LHCN-M2 (cell line): ENCODE measurements around the gene MAP1S. TPM values are rescaled to one million over a fixed set of nuclear protein-coding genes. Genes with fewer than 3 reads are reported as not detected.

Source experiments
- DNase-seq: peaks from one replicate; pipeline ENCODE4 v3.0.0-alpha.2; 2012; ENCODE audit warnings: low read depth
- total RNA-seq: library from RNA; depleted of rRNA; stranded (reverse); fragments of >200 nt; gene quantifications from 2 replicates; pipeline ENCODE4 v1.2.3, GENCODE V29; 2014

MAP1S gene
- total RNA-seq, 1 experiment from 2014 or later, result 16.6 TPM

GRCh38 chr19:17735410-17735809 lies 16.1 kb downstream of the MAP1S start:
- no peak for DNase-seq

DNA sequence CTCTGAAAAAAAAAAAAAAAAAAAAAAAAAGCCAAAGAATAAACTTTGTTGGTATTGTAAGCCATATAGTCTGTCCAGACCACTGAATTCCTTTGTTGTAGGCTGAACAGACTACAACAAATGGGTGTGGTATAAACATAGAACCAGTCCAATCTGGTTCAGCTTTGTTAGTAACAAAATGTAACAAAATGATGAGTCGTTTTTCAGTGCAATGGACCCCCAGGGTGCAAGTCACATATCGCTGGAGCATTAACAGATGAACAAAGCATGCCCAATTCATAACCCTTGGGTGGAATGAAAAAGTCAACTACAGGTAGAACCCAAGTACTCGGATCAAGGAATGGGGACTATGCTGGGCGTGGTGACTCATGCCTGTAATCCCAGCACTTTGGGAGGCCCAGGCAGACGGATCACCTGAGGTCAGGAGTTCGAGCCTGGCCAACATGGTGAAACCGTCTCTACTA lies 18.4 kb downstream of the MAP1S start:
- DNase-seq, result no peak

DNA sequence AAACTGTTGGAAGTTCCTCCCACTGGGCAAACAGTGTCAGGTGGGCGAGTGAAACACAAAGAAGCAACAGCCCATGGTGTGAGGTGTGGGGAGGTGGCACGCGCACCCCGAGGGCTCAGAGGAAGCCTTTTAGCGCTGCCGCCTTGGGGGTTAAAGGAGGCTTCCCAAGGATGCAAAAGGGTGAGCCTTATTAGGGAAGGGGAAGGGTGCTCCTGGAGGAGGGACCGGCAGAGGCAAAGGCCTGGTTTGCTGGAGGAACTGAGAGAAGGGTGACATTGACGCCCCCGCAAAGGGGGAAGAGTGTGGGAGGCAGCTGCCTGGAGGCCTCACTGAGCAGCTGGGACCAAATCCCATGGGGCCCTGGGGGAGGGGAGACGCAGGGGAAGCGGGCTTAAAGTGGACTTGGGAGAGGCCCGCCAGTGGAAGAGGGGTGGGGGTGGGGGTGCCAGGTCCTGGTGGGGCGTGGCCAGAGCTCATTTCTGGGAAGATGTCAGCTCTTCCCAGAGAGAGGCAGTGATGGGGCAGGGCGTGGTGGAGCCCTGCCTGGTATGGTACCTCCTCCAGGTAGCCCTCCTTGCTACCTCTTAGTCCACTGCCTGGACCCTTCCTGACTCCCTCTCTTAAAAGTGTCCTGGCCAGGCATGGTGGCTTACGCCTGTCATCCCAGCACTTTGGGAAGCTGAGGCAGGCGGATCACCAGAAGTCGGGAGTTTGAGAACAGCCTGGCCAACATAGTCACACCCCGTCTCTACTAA lies 20.0 kb downstream of the MAP1S start:
- peak; percentile 19 for DNase-seq

- no peak for DNase-seq
Observed at GRCh38 chr19:17741456-17741855, 22.2 kb downstream of the MAP1S start.

DNA sequence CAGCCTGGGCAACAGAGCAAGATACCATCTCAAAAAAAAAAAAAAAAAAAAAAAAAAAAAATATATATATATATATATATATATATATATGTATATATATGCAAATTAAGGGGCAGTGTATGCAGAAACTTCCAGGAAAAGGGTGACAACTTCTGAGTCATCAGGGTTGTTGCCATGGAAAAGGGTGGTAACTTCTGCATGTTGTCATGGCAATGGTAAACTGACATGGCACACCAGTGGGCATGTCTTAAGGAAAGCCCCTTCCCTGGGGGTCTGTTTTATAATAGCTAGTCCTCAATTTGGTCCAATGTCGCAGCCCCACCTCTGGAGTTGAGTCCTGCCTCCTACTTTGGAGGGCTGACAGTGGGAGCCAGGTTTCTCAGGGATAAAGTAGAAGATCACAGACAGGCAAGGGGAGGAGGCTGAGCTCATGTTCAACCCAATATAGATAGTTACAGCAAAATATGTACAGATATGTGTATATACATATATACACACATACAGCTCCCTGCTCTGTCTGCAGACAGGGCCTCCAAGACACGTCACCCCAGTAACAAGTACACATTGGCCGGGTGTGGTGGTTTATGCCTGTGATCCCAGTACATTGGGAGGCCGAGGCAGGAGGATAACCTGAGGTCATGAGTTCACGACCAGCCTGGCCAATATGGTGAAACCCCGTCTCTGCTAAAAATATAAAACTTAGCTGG lies 24.7 kb downstream of the MAP1S start:
- peak; percentile 38 for DNase-seq

DNA sequence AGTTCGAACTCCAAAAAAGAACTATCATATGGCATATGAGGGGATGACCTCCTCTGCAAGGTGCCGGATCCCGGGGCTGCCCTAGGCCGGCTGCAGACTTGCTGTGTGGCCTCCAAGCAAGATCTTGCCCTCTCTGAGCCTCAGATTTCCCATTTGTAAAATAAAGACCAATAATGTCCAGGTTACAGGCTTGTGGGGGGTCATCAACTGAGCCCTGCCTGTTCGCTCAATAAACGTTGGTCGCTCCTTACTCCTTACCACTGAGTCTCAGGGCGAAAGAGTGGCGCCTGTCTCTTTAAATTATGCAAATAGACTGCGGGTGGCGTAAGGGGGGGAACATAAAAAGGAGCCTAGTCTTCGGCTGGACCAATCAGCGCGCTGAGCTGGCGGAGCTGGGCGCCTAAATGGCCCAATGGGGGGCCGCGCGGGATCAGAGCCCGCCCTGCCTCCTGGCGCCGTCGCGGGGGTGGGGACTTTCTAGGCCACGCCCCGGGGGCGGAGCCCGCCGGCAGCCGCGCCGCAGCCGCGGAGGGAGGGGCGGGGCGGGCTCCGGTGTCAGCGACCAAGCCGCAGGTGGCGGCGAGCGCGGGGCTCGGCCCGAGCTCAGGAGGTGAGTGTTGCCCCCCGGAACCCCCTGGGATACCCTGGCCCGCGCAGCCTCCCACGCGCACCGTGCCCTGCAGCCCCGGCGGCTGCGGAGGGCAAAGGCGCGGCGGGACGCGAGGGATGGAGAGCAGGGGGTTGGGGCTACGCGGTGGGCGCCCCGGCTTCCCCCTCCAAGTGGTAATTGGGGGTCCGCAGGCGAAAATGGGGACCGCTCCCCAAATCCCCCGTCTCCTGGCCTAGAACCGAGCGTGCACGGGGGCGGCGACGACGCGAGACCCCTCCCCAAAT lies 28.2 kb downstream of the MAP1S start:
- peak; percentile 70 for DNase-seq

DNA sequence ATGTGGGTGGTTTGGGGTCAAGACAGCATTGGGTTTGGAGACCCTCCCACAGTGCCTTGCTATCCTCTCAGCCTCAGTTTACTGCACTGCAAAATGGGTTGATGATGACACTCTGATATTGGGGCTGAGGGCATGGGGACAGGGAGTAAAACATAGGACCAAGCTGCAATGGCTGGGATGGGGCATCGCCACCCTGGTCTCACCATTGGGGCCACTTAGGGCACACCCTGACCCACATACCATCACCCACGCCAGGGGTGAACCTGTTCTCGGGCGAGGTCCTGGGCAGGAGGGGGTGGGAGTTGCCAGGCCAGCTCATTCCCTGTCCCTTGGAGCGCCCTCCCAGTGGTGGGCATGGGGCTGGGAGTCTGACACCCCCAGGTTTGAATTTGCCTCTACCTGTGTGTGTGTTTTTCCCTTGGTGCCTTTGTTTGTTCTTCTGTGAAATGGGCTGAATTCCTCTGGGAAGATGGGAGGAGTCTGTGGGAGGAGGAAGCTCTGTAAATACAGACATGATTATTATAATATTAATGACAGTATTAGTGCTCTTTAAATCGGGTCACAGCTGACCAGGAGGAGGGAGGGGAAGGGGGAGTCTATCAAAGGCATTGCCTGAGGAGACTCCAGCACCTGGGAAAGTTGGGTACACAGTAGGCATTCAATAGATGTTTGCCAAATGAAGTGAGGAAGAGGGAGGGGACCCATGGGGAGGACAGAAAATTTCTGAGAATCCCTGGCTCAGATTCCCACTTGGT lies 29.8 kb downstream of the MAP1S start:
- no peak for DNase-seq

DNA sequence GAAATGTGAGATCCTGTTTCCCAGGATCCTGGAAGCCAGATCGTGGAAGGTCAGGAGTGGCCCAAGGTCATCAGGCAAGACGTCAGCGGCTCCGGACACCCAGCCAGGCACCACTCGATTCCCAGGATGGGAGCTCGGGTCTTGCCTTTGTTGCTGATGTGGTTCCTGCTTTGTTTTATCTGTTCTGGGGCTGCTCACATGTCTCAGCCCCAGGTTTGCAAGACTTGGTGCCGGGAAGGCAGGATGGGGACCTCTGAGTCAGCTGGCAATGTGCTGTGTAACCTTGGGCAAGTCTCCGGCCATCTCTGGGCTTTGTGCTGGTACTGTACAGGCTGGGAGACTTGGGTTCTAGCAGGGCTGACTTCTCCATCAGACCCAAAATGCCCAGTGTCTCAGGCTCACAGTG lies 30.6 kb downstream of the MAP1S start:
- DNase-seq, result no peak

- no peak for DNase-seq
Observed at GRCh38 chr19:17751103-17751911, 32.0 kb downstream of the MAP1S start, which contains the start of gene FCHO1. Gene FCHO1 (plus strand): TSS chr19:17751477. CDS start chr19:17755165, 3,688 bp downstream.

GRCh38 chr19:17751912-17752273 lies 32.6 kb downstream of the MAP1S start:
- no peak for DNase-seq

DNA sequence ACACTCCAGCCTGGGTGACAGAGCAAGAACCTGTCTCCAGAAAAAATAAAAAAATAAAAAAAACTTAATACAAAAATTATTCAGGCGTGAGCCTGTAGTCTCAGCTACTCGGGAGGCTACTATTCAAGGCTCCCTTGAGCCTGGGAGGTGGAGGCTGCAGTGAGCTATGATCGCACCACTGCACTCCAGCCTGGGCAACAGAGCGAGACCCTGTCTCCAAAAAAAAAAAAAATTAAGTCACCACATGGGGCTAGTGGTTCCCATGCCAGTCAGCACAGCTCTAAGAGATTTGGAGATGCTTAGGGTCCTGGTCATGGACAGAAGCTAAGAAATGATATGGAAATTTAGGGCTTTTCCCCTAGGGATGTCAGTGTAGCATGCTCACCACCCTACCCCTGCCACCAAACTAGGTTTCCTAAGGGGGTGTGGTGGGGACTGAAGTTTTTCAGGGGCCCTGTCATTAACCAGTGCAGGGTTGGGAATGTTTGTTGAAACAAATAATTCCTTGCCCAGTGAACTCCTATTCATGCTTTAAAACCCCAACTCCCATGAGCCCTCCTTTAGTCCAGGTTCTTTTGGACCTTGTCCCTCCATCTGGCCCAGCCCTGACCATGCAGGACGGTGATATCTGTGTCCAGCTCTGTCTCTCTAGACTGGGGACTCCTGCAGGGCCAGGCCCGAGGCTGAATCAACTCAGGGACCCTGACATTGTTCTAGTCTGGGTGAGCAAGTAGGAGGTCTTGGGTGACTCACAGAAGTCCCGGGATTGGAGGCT lies 33.8 kb downstream of the MAP1S start:
- no peak for DNase-seq

- DNase-seq, result no peak
Observed at GRCh38 chr19:17753976-17754375, 34.7 kb downstream of the MAP1S start.

DNA sequence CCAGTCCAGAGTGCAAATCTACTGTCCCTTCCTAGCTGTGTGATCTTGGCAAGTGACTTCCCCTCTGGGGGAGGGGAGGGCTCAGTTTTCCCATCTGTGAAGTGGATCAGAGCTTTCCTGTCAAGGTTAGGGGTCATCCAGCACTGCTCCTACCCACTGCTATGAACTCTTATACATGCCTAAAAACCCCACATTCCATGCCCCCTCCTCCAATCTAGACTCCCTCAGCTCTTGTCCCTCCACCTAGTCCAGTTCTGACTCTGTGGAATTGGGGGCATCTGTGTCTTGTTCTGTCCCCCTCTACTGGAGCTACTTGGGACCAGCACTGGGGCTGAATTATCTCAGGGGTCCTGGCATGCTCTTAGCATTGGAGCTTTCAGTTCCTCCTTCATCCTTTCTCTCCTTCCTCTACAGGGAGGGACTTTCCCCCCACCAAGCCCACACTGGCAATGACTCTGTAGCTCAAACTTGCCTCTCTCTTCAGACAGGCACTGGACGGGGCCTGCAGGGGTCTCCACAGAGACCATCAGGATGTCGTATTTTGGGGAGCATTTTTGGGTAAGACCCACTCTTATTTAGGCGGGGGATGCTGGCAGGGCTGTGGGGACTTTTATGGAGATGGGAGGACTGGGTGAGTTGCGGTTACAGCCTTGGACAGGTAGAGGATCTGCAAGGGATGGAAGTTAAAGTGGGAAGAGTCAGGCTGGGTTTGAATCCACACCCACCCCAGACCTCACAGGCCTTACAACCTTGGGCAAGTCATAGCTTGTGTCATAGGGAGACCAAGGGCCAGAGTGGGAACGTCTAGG lies 35.6 kb downstream of the MAP1S start:
- no peak for DNase-seq

- DNase-seq, result no peak
Observed at GRCh38 chr19:17755443-17755890, 36.2 kb downstream of the MAP1S start.

DNA sequence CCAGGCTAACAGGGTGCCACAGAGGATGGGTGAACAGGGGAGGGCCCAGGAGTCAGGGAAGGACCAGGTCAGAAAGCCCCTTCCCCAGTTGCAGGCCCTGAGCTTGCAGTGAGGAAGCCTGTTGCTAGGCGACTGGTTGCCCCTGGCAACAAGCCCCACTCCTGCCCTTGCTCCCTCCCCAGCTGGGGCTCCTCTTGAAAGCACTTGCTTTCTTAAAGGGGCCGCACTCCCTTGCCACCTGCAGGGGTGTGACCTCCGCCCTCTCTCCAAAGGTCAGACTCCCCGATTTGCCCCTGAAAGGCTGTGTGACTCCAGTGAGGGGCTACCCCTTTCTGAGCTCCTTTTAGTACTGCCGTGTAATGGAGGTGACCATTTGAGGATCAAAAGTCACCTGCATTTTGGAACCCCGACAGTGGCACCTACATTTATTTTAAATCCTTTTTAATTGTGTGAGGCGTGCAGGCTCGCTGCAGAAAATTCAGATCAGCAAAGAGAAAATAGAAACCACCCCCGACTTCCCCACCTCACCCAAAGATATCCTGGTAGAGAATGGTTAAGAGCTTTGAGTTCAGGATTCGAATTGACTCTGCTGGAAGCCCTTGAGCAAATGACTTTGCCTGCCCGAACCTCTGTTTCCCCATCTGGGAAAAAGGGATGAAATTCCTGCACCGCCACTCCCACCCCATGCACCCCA lies 36.8 kb downstream of the MAP1S start:
- peak; percentile 17 for DNase-seq

DNA sequence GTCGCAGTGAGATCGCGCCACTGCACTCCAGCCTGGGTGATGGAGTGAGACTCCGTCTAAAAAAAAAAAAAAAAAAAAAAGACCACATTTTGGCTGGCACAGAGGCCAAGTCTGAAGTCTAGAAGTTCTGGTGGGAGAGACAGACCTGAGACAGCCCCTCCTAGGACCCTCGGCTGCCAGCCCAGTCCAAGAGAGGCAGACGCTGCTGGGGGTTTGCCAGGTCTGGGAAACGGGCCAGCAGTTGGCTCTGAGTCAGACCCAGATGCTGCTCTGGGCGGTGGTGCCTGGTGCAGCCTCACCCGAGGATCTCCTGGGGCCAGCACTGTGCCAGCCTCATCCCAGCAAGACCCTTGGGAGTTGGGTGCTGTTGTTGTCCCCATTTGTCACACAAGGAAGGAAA lies 37.8 kb downstream of the MAP1S start:
- DNase-seq, result peak; percentile 33

GRCh38 chr19:17758515-17758914 lies 39.2 kb downstream of the MAP1S start:
- DNase-seq, result no peak

DNA sequence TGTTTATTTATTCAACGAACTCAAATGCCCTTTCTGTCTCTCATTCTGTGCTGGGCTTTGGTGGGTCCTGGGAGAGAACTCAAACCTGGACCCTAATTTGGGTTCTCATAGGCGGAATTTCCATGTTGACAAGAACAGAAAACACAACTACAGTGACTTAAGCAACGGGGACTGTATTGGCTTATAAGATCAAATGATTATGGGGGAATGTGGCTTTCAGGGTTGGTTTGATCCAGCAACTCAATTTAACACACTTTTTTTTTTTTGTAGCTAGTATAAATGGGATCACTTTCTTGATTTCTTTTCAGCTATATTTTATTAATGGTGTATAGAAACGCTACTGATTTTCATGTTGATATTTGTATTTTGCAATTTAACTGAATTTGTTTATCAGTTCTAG lies 41.9 kb downstream of the MAP1S start:
- DNase-seq, result no peak
